ENCODE measurements around the gene LTB4R2.
A peak's percentile ranks its signal among the peaks of the same experiment; 100 is the strongest.

Gene LTB4R2, protein sequence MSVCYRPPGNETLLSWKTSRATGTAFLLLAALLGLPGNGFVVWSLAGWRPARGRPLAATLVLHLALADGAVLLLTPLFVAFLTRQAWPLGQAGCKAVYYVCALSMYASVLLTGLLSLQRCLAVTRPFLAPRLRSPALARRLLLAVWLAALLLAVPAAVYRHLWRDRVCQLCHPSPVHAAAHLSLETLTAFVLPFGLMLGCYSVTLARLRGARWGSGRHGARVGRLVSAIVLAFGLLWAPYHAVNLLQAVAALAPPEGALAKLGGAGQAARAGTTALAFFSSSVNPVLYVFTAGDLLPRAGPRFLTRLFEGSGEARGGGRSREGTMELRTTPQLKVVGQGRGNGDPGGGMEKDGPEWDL

DNA sequence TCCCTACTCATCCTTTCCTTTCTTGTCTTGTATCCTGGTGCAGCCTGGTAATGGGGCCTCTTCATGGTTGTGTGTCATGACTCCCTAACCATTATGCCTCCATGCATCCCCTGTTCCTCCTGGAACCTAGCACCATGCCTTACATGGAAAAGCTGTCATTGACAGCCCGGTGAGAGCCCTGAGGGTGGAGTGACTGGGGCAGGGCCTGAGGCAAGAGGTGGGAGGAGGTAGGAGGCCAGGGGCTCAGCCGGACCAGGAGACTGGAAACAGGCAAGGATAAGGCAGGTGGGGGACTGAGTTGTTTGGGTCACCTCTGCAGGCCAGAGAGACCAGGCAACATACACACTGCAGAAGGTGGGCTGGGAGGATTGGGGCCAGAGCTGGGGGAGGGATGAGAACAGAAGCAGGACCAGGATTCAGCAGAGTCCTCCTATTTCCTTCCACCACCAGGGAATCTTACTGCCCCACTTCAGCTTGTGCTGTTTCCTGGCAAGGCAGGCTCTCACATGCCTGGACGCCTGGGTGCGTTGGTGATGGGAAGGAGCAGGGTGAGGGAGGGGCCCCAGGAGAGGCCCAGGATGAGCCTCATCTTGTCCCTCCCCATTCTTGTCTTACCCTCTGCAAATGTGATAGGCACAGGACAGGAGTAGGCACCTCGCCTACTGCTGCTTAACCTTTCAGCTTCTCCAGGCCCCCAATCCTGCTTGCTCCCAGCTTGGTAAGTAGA lies at the start of gene LTB4R2:
Gene LTB4R2, plus strand, starts transcription at position 603 of the 727 bp plus-strand sequence. CDS start 525 bp downstream, outside the sequence.
- no peak for DNase-seq

DNA sequence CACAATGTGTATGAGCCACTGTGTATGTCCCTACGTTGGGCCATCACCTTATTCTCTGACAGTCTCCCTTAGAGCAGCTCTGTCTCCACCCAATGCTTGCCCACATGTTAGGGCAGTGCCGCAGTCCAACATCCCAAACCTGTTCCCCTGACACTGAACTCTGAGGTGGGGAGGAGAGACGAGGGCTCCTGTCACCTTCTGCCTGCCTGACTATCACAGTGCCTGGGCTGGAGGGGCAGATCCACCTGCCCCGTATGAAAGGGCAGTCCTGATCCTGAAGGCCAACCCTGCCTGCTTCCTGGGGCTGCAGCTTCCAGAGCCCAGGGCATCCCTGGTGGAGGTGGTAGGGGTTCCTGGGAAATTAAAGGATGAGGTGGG lies 49.2 kb upstream of the LTB4R2 start:
- no peak for DNase-seq

DNA sequence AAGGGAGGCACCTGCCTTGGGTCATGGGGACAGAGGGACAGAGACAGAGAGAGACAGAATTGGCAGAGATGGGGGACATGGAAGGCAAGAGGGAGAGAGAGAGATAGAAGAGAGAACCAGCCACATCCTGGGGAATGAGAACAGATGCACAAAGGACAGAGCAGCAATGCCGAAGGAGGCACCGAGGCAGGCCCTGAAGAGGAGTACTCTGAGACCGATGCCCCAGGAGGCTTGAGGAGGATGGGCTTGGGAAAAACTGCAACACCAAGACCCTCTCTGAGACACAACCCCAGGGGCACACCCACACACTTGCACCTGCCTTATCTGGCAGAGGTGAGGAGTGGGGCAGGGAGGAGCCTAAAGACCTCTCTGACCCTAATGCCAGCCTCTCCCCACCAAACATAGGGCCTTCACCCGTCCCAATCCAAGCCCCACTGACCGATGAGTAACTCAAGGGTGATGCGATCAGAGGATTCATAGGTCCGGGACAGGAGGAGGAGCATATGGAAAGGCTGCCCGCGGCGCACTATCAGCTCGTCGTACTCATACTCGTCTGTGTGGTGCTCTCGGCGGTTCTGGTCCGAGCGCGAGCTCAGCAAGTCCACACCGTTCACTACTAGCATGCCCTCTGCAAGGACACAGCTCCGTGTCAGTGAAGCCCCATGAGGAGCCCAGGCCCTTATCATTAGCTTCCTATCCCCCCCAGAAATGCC lies 48.5 kb upstream of the LTB4R2 start:
- no peak for DNase-seq

DNA sequence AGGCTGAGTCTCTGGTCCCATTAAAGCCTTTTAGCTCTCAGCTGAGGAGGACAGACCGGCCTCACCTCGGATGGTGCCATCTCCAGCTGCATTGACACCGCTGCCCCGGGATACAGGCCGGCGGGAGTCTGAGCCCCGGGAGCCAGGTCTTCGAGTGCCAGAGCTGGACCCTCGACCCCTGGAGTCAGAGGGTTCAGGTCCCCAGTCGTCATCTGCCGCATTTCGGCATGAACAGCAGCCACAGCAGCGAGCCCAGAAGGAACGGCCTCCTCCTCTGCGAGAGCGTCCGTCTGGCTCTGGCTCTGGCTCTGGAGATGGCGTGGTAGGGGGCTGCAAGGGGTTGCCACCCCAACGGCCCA lies 48.0 kb upstream of the LTB4R2 start:
- no peak for DNase-seq

DNA sequence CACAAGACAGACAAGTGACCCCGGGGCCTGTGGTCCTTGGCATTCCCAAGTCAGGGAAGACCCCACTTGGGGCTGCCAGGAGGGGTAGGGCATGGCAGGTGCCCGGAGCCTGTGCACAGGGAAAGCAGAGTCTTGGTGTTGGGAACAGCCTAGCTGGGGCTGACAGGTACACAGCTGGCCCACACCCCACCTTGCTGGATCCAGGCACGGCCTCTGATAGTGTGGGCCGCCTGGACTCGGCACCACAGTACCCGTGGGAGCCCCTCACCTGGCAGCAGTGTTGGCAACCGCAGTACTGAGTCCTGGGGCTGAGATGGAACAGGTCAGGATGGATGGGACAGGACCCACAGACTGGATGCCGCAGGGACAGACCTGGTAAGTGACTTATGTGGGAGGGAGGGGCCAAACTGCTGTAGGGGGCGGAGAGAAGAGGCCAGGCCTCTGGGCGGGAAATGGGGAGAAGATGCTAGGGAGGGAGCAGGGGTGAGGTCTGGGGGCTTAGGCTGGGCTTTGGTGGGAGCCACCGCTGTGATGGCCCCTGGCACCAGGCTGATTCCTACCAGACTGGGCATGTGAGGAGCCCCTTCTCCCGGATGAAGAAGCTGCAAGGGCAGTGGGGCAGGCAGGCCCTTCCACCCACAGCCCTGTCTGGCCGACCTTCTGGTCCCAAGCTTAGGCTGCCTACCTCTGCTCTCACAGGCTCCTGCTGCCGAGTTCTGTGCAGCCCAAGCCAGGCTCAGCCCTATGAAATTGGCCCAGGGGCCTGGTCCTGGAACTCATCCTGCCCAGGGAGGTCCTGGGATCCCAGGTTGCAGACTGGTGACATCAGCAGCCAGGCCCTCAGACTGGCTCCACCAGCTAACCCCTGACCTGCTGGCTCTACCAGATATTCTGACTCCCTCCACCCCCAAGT lies 46.9 kb upstream of the LTB4R2 start, which contains the start of gene TGM1:
Gene TGM1, minus strand, starts transcription at position 357 of the 913 bp plus-strand sequence. CDS start 825 bp downstream, outside the sequence.
- DNase-seq, result no peak

DNA sequence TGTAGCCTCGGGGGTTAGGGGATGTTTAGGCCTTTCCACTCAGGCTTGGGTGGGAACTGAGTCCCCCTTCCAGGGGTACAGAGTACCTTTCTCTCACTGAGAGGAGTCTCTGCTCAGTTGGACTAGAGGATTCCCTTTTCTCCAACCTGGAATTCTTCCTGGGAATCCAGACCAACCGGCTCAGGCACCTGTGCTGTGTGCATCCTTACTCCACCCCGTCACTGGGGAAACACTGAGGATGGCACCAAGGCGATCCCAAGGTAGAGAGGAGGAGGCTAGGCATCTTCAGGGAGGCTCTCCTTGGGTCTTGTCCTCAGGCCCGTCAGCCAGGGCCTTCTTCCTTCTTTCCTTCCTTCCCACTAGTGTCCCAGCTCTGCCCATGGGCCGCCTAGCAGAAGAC lies 46.1 kb upstream of the LTB4R2 start:
- no peak for DNase-seq

DNA sequence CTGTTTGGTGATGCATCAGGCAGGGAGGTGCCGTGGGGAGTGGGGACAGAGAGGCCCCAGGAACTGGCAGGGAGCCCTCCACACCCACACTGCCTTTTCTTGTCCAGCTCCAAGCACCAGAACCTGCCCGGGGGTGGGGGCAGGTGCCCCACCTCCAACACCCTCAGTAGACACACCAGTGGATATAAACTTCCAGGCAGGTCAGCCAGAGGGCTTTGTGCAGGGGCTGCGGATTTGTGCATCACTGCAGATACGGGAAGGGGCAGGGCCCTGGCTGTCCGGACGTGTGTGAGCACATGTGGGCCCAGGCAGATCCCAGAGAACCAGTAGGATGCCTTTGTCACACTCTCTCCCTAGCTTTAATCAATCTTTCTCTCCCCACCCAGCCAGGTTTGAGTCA lies 45.6 kb upstream of the LTB4R2 start:
- DNase-seq, result no peak

DNA sequence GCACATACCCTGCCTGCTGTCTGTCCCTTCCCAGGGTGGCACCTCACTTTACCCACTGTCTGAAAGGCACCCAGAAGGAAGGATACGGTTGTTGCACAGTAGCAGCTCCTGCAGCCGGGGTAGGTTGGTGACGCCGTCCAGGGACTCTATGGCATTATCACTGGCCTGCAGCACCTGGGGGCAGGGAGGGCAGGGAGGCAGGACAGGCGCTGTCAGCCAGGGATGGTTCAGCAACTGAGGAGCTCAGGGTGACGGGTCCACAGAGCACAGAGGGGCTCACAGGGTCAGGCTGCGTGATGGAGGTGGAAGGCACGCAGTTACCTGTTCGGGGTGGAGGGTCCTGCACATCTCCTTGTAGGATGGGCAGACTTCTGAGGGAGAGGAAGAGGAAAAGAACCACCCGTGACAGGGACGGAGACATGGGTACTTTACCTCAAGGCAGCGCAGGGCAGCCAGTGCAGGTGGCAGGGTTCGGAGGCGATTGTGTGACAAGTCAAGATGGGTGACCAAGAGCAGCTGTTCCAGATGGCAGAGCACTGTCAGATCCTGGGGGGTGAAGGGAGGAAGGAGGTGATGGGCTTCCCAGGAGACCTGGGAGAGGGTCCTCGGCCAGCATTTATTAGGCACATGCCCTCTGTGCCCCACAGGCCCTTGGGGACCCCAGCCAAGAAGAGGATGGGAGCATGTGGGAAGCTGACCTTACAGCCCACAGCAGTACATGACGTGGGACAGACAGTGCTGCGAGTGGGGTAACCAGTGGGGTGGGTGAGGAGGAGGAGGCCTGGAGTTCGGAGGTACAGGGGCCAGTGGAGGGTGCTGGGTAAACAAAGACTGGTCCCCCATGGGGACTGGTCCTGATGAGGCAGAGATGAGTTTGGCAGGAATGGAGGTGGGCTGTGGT lies 43.3 kb upstream of the LTB4R2 start:
- DNase-seq, result no peak

DNA sequence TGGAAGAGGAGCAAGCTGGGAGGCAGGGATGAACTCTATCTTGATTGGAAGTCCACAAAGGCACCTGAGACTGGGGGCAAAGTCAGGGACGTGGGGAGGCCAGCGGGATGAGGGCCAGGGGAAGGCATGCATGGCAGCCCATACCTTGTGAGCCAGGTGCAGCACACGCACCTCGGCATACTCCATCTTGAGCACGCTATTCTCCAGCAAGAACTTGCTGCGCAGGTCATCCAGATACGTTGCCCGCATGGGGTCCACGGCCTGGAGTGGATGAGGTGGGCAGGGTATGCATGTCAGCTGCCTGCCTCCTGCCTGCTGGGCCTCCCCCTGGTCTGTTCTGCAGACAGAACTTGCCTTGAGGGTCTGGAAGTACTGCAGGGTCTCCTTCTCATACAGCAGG lies 42.4 kb upstream of the LTB4R2 start:
- DNase-seq, result no peak

DNA sequence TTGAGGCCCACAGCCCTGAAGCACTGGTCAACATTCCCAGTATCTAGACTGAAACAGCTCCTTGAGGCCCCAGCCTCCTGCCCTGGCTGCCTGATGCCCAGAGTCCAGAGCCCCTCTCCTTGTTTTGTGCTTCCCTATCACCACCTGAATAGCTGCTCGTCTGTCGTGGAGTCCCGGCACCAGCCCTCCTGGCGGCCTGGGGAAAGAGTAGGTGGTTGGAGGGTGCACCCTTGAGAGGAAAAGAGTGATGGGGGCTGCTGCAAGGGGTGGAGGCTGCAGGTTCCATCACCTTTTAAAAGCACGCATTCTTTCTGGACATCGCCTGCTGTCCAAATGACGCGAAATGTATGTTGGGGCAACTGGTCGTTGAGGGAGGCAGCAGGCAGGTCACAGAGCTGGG lies 41.7 kb upstream of the LTB4R2 start:
- no peak for DNase-seq

DNA sequence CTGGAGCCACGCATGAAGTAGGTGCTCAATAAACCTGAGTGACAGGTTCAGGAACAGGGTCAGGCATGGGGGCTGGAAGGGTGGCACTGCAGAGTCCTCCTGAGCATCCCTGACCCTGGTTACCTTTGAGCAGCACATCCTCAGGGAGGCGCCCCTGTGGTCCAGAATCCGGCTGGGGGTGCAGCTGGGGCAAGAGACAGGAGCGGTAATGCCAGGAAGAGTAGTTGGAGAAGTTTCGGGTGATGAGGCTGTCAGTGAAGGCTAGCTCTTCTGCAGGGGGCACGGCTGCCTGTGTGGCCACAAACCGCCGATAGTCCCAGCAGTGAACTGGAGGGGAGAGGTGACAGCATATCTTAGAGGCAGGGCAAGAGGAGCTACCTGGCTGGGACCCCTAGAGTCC lies 40.6 kb upstream of the LTB4R2 start:
- no peak for DNase-seq

DNA sequence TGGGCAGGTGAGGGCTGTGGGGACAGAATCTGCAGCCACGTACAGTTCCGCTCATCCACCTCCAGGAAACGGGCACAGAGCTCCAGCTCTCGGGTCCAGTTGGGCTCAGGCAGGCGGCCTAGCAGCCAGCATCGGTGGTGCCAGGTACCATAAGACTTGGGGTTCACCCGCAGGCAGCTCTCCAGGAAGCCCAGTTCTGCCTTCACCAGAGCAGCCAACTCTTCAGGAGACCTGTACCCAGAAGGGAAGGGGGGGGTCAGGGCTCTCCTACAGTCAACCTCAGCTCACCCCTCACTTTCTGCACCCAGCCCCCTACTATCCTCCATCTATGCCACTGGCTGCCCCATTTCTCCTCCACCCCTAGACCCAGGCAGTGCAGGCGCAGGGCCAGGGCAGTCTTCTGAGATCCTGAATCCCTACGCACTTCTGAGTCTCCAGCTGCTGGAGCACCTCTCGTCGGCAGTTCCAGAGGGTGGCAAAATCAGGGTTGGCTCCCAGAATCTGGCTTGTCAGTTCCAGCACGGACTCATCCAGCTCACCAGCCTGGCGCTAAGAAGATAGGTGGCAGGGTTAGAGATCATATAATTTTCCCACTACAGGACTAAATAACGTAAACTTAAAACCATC lies 39.9 kb upstream of the LTB4R2 start:
- DNase-seq, result no peak

DNA sequence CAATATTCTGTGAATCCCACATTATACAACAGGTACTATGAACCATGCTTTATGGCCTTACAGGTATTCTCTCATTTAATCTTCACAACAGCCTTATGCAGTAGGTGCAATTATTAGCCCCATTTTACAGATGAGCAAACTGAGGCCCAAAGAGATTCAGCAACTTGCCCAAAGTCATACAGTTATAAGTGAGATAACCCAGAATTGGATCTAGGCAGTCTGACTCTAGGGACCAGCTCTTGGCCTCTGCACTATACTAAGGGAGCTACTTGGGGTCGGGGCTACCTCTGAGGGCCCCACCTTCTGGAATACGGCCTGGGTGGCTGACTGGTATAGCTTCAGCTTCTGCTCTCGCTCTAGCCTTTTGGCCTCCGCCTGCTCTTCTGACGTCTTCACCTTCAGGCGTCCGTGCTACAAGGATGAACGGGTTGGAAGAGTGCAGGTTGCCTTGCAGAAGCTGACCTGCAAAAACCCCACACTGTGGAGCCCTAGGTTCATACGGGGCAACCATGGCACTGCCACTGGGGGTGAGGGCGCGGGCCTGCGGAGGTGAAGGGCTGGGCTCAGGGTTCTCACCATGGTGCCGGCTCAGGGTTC lies 39.3 kb upstream of the LTB4R2 start:
- DNase-seq, result no peak

DNA sequence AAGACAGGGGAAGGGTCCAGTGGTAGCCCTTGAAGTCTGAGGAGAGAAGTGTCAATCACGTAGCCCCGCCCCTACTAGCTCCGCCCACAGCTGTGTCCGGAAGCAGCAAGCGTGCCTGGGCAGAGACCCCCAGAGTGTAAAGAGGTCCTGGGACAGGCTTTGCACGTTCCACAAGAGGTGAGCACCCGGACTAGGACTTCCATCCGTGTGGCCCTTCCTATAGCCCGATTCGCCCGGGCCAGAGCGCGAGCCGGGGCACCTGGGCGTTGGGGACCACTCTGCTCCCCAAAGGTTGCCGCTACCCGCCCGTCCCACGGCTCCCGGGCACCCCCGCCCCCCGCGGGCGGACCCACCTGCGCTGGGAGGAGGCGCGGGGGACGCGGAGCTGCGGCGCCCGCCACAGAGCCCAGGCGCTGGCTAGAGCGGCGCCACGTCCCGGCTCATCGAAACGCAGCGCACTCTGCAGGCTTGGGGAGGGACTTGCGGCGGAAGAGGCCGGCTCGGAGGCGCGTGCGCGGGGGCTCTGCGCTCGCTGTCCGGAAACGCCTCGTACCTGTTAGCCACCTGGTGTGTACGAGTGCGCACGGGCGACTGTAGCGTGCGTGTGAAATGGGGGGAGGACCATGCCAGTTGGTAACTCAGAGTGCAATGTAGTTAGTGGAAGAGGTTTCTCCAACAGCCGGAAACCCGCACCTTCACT lies 38.7 kb upstream of the LTB4R2 start, which contains the start of gene RABGGTA:
Gene RABGGTA, minus strand, starts transcription at position 464 of the 700 bp plus-strand sequence. CDS start 482 bp downstream, outside the sequence.
- DNase-seq, result peak; percentile 51

DNA sequence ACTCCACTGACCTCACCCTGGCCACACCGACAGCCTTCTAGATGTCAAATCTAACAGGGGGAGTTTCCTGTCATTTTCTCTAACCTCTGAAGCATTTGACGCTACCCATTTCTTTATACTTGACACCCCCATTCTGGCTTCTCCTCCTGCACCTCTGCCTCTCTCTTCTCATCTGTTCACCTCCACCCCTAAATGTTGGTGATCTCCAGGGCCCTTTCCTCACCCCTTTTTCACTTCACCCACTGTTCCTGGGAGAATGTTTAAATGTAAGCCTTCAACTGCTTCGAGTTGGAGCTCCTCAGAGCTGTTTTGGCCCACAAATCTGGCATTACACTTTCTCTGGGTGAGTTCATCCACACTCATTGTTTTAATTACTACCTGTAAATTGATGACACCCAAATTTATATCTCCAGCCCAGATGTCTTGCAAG lies 38.1 kb upstream of the LTB4R2 start:
- DNase-seq, result no peak

DNA sequence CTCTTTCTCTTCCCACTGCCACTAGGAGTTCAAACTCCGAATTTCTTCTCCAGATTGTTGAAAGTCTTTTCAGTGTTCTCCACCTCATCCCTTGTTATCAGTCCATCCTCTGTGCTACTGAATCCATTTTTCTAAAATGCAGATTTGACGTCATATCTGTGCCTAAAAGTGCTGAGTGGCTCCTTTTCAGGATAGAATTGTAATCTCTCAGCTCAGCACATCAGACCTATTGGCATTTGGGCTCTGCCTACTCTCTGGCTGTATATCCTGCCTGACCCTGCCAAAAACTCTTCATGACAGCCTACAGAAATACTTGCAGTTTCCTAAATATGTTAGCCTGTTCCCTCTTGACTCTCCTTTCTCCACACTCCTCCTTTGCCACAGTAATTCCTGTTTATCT lies 37.5 kb upstream of the LTB4R2 start:
- DNase-seq, result no peak

DNA sequence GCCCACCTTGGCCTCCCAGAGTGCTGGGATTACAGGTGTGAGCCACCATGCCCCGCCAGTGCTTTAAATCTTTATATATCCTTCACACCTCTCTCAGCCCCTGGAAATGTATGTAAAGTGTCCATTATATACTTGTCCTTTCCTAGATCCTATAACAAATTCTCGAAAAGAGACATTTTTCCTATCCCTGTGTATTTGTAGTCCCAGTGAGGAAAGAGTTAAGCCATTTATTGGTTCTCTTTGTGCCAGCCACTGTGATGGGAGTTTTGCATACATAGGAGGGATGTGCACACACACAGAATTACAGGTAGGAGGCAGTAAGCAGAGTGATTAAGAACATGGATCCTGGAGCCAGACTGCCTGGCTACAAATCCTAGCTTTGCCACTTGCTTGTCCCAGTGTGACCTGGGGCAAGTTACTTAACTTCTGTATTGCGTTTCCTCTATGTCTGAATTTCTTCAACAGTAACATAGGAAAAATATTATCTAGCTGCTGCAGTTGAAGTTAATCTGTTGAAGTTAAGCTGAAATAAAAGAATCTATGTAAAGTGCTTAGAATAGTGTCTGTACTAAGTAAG lies 36.4 kb upstream of the LTB4R2 start:
- DNase-seq, result no peak

DNA sequence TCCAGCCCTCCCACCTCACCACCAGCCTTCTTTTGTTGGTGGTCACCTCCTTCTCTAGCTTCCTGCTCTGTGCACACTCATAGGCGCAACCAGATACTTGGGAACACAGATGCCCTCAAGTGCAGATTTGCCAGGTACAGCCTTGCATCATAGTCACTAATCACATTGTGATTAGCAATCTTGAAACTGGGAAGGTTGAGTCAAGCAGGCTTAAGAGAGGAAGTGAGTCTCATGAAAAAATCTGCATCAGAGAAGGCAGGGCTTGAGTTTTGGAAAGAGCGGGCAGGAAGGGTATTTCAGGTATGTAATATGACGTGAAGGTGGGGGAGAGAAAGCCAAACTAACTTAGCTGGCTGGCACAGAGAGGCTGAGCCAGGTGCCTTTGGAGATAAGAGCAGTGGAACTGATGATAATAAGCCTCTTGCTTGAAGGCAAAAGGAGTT lies 35.8 kb upstream of the LTB4R2 start:
- no peak for DNase-seq

DNA sequence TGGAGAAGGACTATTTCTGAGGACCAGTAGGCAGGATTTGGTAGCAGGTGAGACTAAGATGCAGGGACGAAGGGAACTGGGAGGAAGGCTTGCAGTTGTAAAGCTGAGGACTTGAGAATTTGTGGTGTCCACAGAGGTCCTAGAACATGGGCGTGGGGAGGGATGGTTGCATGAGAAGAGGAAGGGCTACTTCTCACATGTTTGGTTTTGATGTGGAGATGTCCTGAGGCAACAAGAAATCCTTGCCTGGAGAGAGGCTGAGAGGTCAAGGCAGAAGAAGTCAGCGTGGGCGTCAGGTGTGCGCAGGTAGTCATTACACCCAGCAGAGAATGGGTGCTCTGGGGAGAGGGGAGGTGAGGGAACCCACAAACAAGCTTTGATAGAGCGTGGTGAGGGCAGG lies 32.9 kb upstream of the LTB4R2 start:
- no peak for DNase-seq

Data from NCI-H1417 treated with DMSO at 0.1 percent for 48 hours (cell line).